GM19025 (cell line): Measurements from ENCODE around the gene PASD1.

Source experiments
- ATAC-seq: cut with Tn5 transposase; IDR thresholded peaks from one replicate; pipeline ENCODE4 v1.9.1; 2021; ENCODE audit warnings: mild to moderate bottlenecking, low read depth, moderate library complexity; ENCODE audit not compliant: unreplicated experiment

The PASD1 gene

DNA sequence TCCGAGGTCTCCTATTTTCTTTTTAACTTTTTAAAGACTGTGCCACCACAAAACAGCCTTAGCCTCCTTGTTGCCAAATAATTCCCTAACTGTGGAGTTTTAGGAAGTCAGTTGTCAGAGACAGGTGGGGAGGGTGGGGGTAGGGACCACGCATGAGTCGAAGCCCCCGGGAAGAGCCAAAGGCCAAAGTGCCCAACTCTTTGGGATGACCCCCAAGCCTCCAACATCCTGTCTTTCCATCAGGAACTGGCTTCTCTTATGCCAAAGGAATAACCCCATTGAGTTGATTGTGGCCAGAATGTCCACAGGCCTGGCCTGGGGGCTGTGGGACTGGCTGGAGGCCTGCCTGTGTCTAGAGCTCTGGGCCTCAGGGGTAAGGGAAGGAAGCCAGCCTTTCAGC, 137.6 kb downstream of the PASD1 start:
- ATAC-seq, result no peak

DNA sequence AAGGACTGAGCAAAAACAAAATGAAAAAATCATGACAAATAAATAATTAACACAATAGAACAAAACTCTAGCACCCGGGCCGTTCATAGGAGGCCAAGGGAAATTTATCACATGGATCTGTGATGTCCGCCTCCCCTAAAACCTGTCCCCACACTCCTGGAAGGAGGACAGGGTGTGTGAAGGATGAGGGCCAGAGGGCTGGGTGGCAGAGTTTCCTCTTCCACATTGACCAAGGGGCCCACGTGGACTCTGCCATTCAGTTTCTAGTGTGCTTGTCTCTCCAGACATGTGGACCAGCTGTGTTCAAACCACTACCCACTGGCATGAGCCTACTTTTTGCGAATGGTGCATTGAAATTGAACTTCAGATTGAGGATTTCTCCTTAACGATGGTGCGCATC, 138.1 kb downstream of the PASD1 start:
- no peak for ATAC-seq

DNA sequence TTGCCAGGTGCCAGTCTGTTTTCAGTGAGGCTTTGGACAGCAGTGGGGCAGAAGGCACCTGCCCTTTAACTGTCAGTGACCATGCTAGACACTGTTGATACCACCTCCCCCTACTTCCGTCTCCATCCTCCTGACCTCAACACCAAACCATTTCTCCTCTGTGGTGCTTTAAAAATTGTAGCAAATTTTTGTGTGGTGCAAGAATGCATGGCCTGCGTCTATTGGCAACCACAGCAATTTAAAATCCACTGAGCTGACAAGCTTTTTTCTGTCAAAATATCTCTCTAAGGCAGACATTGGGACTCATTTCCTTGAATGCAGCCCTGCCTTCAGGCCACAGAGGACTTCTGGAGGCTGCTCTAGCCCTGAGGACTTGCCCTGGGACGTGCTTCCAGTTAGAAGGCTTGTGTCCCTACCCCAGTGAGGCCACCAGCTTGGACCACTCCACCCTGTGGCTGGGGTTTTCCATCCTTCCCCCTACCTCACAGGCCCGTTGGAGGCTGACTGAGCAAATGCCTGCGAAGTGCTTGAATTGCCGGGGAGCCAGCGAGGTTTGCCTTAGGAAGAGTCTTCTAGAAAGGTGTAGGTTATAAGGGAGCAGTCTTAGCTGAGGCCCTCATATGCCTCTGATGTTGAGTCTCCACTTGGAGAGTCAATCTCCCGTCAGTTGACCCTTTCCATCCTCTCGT, 138.7 kb downstream of the PASD1 start:
- no peak for ATAC-seq

DNA sequence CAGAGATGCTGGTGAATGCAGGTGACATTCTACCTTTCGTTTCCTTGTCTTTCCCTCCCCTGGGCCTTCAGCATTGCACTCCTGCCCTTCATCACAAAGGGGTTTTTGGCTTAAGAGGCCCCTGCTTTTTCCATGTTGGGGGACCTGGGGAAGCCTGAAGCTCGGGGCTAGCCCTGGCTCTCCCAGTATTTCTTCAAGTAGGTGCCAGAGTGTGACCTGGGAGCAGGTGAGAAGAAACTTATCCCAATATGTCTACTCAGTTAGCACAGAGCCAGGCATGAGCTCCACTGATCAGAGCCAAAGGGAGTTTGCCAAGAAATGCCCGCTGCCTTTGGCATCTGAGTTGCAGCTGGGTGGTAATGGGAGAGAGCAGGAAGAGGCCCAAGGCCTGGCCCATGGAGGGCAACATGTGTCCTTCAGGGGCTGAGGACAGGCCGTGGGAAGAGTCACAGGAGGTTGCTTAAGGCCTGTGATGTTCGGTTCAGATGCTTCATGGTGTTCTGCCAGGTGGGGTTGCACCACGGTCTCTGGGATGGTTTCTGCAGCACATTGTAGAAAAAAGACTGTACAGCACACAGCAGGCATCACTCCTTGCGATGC, 139.4 kb downstream of the PASD1 start:
- no peak for ATAC-seq

DNA sequence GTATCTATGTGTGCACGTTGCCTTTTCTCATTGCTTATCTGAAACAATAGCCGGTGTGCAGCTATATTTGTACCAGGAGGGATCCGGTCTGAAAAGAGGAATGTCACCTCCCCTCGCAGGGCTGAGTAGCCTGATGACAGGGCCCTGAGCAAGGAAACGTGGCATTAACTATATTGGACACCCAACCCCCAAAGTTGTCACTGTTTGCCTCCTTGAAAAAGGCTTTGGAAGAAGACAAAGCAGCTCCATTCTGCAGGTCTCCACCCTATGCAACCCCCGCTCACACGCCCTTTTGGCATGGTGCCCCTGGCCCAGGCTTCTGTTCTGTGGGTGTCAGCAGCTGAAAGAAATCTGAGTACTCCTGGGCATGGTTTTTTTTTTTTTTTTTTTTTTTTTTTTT, 140.0 kb downstream of the PASD1 start:
- ATAC-seq, result no peak

DNA sequence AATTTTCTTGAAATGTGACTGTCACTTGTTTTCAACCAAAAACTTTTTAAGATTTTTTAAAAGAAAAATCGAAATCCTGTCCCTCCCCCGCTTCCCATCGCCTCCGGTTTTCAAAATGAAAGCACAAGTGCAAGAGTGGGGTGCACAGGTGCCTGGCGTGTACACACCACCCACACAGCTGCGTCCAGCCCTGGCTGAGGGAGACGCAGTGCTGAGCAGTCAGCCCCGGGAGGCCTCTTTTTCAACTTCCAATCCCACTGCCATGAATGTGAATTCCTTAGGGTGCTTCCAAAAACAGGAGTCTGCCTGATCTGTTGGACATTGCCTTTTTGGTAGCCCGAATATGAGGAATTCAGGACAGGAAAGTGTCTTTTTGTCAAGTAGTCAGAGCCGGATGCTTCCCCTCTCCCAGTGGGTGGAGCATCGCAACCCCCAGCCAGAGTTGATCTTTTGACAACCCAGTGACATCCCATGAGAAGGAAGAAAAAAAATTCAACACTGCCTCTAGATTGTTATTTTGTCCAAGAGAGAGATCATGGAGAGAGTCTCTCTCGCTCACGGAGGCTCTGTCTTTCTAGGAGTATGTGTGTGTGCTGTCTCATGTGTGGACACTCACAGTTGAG, 140.7 kb downstream of the PASD1 start:
- no peak for ATAC-seq

DNA sequence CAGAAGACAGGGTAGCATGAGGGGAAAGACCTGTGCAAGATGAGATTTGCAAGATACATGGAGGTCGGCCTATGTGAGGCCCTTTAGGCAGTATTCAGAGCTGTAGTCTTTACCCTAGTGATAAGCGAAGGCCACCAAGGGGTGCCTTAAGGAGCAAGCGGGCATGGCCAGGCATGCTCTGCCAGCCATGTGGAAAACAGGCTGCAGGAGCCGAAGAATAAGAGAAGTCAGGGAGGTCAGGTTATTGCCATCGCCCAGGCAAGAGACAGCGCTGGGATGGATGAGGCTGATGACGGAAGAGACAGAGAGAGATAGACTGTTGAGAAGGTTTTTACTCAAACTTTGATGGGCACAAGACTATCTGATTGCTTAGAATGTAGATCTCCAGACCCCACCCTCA, 145.3 kb downstream of the PASD1 start:
- no peak for ATAC-seq

DNA sequence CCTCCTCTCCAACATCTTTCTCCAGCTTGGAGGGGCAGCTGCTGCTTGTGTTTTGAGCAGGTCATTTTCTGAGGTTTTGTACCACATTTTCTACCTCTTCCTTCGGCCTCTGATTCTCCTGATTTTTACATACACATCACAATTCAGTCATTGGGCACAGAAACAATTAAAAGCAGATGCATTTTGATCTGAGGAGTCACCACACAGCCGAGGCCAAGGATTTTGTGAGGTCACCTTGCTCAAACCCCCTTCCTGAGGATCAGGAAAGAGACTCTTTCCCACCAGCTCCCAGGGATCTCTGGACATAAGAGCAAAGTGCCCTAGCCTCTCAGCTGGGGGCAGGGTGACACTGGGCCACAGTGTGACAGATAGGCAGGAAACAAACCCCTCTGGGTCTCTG, 147.0 kb downstream of the PASD1 start:
- no peak for ATAC-seq

DNA sequence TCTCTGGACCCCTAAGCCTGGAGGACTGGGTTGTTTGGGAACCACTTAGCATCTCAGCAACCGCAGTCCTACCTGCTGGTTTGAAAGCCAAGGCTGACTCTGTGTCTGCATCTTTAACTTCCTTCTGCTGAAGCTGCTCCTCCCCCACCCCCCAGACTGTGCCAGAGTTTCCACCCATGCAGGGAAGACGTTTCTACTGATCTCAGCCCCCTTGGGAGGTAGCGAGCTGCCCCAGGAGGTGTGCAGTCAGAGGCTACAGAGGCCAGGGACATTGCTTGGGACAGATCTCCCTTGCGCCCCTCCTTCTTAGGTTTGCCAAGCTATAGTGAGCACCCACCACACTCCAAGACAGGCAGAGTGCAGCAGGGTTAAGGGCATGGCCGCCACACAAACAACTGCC, 147.7 kb downstream of the PASD1 start:
- ATAC-seq, result no peak

DNA sequence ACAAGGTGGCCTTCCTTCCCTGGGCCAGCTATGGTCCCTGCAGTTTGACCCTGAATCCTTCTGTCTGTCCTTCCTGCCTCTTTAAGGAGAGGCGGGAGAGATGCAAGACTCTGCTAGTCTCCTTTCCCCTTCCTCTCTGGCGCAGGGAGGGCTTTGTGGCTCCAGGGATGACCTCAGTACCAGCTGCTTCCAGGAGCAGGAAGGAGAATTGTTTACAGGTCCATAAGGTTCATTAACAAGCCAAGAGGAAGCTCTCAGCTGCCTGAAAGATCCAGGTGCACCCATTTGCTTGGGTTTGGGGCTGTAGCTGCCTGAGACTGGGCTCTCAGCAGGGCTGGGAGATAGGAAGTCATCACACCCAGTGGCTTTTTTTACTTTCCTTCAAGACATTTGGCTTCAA, 148.3 kb downstream of the PASD1 start:
- ATAC-seq, result no peak

DNA sequence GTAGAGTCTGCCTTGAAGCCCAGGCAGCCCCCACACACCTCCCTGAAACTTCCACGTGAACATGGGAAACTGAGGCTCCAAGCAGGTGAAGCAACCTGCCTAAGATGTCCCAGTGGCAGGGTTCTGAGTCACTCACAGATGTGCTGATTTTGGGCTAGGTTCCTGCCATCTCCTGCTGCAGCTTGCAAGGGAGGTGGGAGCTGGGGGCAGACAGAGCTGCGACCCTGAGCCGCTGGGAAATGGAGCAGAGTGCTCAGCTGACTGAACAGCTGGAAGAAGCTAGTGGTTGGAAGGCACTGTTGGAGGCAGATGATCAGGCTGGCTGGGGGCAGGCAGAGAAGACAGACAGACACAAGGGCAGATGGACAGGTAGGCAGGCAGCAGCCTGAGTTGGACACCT, 148.8 kb downstream of the PASD1 start:
- no peak for ATAC-seq

DNA sequence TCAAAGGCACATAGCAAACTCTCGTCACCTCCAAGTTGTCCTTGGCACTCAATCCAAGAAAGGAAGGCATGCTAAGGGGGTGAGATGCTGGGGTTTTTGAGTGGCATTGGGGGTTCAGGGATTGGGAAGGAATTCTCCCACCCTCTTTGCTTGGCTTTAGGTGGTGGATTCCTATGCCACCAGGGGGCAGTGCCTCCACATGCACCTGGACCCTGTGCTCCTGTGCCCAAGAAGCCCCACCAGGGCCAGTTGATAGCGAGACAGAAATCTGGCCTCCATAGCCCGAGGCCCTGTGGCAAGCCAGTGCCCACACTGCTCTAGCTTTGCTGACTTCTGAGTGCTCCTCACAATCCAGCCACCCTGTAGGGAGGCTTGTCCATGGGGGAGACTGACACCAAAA, 150.4 kb downstream of the PASD1 start:
- ATAC-seq, result no peak

DNA sequence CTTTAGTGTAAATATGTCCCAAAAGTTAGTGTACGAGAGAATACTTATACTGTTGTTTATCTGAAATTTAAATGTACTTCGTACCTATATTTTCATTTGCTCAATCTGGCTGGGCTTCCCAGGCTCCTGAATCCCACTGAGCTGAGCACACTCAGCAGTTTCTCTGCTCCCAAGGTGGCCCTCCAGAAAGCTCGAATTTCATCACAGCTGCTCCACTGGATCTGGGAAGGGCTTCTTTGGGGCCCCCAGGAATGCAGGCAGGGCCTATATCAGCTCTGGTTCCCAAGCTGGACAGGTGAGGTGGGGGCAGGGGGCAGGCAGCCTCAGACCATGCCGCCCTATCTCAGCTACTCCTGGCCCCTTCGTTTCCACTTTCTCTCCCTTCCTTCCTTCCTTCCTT, 150.9 kb downstream of the PASD1 start:
- no peak for ATAC-seq

DNA sequence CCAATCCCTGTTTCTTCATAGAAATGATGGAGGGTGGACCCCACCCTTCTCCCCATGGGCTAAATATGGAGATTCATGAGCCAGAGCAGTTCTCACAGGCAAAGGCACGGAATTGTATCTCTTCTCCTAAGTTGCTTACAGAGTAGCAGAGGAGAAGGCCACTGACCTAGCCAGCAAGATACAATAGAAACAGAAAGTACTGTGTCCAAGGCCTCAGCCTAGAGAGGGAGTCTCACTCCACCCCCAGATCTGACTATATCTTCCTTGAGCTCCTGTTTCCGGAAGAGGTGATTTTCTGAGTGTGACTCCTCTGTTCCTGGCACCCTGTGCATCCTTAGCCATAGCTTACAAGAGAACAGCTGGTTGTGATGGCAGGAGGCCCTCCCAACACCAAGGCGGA, 152.3 kb downstream of the PASD1 start, which contains the start of gene FATE1:
Gene FATE1, plus strand, starts transcription at position 284 of the 400 bp plus-strand sequence. Its CDS starts 85 bp downstream, at position 369.
- ATAC-seq, result no peak

DNA sequence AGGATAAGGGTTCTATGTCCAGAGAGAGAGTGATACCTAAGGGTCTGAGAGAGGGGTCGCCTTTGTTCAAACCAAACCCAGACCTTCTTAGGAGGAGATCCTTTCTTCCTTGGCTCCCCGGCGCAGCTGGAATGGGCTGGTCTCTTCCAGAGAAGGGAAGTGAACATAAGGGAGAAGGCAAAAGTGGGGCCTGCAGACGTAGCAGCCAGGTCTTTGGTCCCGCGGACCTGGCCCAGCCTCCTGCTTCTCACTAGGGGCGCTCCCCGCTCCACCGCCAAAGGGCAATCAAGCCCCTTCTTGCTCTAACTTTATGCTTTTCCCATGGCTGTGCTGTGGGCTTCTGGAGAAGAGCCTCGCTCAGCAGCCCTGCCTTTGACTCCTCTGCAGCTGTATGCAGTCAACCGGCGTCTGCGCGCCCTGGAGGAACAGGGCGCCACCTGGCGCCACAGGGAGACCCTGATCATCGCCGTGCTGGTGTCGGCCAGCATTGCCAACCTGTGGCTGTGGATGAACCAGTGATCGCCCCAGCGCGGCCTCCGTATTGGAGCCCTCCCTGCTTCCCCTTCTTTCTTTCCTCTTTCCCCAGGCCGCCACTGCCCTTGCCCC, 158.9 kb downstream of the PASD1 start:
- no peak for ATAC-seq

DNA sequence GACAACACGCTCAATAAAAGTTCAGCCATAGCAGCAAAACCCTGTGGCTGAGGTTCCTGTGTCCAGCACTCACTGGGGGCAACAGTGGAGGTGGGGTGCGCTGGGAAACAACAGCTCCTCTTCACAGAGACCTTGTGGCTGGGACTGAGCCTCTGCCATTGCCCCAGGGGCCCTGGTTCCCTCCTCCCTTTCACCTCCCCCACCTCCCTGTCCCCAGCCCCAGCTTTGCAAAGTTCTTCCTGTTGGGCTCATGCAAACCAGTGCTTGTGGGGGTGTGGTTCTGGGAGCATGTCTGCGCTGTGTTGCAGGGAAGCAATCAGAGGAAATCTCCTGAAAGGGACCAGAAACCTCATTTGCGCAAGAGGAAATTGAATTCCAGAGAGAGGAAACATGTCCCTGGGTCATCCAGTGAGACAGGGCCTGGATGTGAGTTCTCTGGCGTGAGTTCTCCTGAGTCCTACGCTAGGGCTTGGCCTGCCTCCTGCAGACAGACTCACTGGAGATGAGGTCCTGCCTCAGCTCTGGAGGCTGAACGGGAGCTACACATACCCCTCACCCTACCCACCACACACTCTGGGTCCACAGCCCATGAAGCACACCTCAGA, 159.8 kb downstream of the PASD1 start:
- ATAC-seq, result no peak

DNA sequence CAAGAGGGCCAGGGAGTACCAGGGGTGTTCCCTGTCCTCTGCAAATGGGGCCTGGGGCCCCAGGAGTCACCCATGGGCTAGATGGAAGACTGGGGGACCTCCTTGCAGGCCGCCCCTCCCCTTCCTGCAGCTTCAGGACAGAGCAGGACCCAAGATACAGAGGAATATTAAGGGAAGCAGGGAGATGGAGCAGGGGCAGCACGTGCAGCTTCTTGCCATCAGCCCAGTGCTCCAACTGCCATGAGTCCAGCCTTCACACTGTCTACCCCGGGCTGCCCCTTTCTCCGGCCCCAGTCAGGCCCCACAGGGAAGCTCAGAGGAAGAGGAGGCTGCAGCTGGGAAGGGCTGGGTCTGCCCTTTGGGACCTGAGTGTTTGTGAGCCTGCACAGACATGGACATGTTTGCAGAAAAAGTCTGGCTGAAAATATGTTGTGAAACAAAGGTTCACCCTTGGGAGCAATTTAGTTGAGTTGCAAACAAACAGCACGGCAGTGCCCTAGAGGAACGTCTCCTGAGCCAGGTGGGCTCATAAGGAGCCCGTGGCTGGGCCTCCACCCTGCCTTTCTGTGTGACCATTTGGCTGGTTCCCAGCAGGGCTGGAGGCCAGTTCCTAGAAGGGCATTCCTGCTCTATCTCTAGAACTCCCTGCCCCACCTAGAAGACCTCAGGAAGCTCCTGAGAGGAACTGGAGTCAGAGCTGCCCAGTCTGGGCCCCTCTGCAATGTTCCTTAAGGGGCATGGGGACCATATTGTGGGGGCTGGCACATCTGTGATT, 161.3 kb downstream of the PASD1 start:
- ATAC-seq, result no peak

DNA sequence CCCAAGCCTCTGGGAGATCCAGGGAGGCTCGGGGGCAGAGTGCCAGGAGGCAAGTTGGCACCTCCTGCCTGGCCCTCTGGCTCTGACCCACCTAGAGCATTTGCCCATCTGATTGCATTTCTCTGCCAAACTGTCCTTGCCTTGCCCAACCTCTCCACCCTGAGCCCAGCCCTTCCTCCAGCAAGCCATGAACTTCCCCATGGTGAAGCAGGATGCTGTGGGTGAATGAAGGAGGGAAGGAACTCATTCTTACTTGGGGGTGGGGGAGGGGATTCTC, 161.8 kb downstream of the PASD1 start:
- no peak for ATAC-seq
